Measurements from ENCODE around the gene MEGF11. TPM values are rescaled to one million over a fixed set of nuclear protein-coding genes. Genes with fewer than 3 reads are reported as not detected.

Gene MEGF11
- total RNA-seq, 1 experiment from 2014 or later: not detected

GRCh38 chr15:66044837-66045236 is 208.7 kb downstream of the MEGF11 start:
- peaks cover 4% of the 10 kb centered on the region for H3K4me1 ChIP-seq (ENCODE audit: low read length)
- H3K79me2 ChIP-seq (ENCODE audit: low read length): no peaks in the 10 kb centered on the region
- H3K9ac ChIP-seq (ENCODE audit: low read length): no peak overlapping the region
- no peaks in the 10 kb centered on the region for H3K9me3 ChIP-seq (ENCODE audit: low read length)
- H3K4me2 ChIP-seq (ENCODE audit: low read depth, low read length, poor library complexity, severe bottlenecking): no peak overlapping the region
- H4K20me1 ChIP-seq (ENCODE audit: insufficient read depth, low read depth, low read length): no peaks in the 10 kb centered on the region
- no peak for DNase-seq
- no peaks in the 10 kb centered on the region for H3K9me2 ChIP-seq (replicated peaks; ENCODE audit: insufficient read depth, low read length)
- no peaks in the 10 kb centered on the region for H3K36me3 ChIP-seq (ENCODE audit: insufficient read depth, low read length)
- no peak overlapping the region for H3K4me3 ChIP-seq (ENCODE audit: low read length)
- no peak overlapping the region for H3K27ac ChIP-seq (ENCODE audit: low read length)
- H2AFZ ChIP-seq (ENCODE audit: low read length): no peak overlapping the region
- no peaks in the 10 kb centered on the region for H3K27me3 ChIP-seq (ENCODE audit: low read length)

- Histone ChIP-seq H3K36me3 (ENCODE audit: insufficient read depth, low read length) (no peaks in the 10 kb centered on the region), H3K4me2 (ENCODE audit: low read depth, low read length, poor library complexity, severe bottlenecking) (no peak overlapping the region), H3K79me2 (ENCODE audit: low read length) (no peaks in the 10 kb centered on the region), H3K4me1 (ENCODE audit: low read length) (peaks cover 4% of the 10 kb centered on the region), H3K4me3 (ENCODE audit: low read length) (no peak overlapping the region), H4K20me1 (ENCODE audit: insufficient read depth, low read depth, low read length) (no peaks in the 10 kb centered on the region), H3K27ac (ENCODE audit: low read length) (no peak overlapping the region), H3K27me3 (ENCODE audit: low read length) (no peaks in the 10 kb centered on the region), H3K9ac (ENCODE audit: low read length) (no peak overlapping the region), H2AFZ (ENCODE audit: low read length) (no peak overlapping the region), H3K9me2 (replicated peaks; ENCODE audit: insufficient read depth, low read length) (no peaks in the 10 kb centered on the region), H3K9me3 (ENCODE audit: low read length) (no peaks in the 10 kb centered on the region)
- DNase-seq: no peak
Measured at GRCh38 chr15:66043264-66043663, 210.3 kb downstream of the MEGF11 start.

- DNase-seq: no peak
- no peaks in the 10 kb centered on the region for H3K9me3 ChIP-seq (ENCODE audit: low read length)
- no peaks in the 10 kb centered on the region for H3K9me2 ChIP-seq (replicated peaks; ENCODE audit: insufficient read depth, low read length)
- no peaks in the 10 kb centered on the region for H3K27me3 ChIP-seq (ENCODE audit: low read length)
- H3K4me3 ChIP-seq (ENCODE audit: low read length): no peak overlapping the region
- no peak overlapping the region for H2AFZ ChIP-seq (ENCODE audit: low read length)
- H3K27ac ChIP-seq (ENCODE audit: low read length): no peak overlapping the region
- H3K9ac ChIP-seq (ENCODE audit: low read length): no peak overlapping the region
- H4K20me1 ChIP-seq (ENCODE audit: insufficient read depth, low read depth, low read length): no peaks in the 10 kb centered on the region
- H3K4me2 ChIP-seq (ENCODE audit: low read depth, low read length, poor library complexity, severe bottlenecking): no peak overlapping the region
- H3K4me1 ChIP-seq (ENCODE audit: low read length): peaks cover 4% of the 10 kb centered on the region
- no peaks in the 10 kb centered on the region for H3K36me3 ChIP-seq (ENCODE audit: insufficient read depth, low read length)
- no peaks in the 10 kb centered on the region for H3K79me2 ChIP-seq (ENCODE audit: low read length)
Measured at GRCh38 chr15:66042624-66043023, 210.9 kb downstream of the MEGF11 start.

GRCh38 chr15:66041276-66041675 is 212.3 kb downstream of the MEGF11 start:
- H3K36me3 ChIP-seq (ENCODE audit: insufficient read depth, low read length): no peaks in the 10 kb centered on the region
- no peak overlapping the region for H3K9ac ChIP-seq (ENCODE audit: low read length)
- no peaks in the 10 kb centered on the region for H3K27me3 ChIP-seq (ENCODE audit: low read length)
- H3K9me3 ChIP-seq (ENCODE audit: low read length): no peaks in the 10 kb centered on the region
- no peaks in the 10 kb centered on the region for H3K79me2 ChIP-seq (ENCODE audit: low read length)
- H3K4me3 ChIP-seq (ENCODE audit: low read length): no peak overlapping the region
- H3K4me2 ChIP-seq (ENCODE audit: low read depth, low read length, poor library complexity, severe bottlenecking): no peak overlapping the region
- H3K9me2 ChIP-seq (replicated peaks; ENCODE audit: insufficient read depth, low read length): no peaks in the 10 kb centered on the region
- DNase-seq: no peak
- H2AFZ ChIP-seq (ENCODE audit: low read length): no peak overlapping the region
- no peak overlapping the region for H3K27ac ChIP-seq (ENCODE audit: low read length)
- no peaks in the 10 kb centered on the region for H4K20me1 ChIP-seq (ENCODE audit: insufficient read depth, low read depth, low read length)
- H3K4me1 ChIP-seq (ENCODE audit: low read length): peaks cover 4% of the 10 kb centered on the region

- Histone ChIP-seq H4K20me1 (ENCODE audit: insufficient read depth, low read depth, low read length) (no peaks in the 10 kb centered on the region), H3K9me2 (replicated peaks; ENCODE audit: insufficient read depth, low read length) (no peaks in the 10 kb centered on the region), H3K4me2 (ENCODE audit: low read depth, low read length, poor library complexity, severe bottlenecking) (no peak overlapping the region), H3K27ac (ENCODE audit: low read length) (no peak overlapping the region), H3K36me3 (ENCODE audit: insufficient read depth, low read length) (no peaks in the 10 kb centered on the region), H3K4me1 (ENCODE audit: low read length) (peaks cover 4% of the 10 kb centered on the region), H3K79me2 (ENCODE audit: low read length) (no peaks in the 10 kb centered on the region), H2AFZ (ENCODE audit: low read length) (no peak overlapping the region), H3K4me3 (ENCODE audit: low read length) (no peak overlapping the region), H3K9me3 (ENCODE audit: low read length) (no peaks in the 10 kb centered on the region), H3K27me3 (ENCODE audit: low read length) (no peaks in the 10 kb centered on the region), H3K9ac (ENCODE audit: low read length) (no peak overlapping the region)
- DNase-seq: no peak
Measured at GRCh38 chr15:66040211-66040892, 213.2 kb downstream of the MEGF11 start.

GRCh38 chr15:66039117-66039871 is 214.3 kb downstream of the MEGF11 start:
- Histone ChIP-seq H3K9ac (ENCODE audit: low read length) (no peak overlapping the region), H3K4me2 (ENCODE audit: low read depth, low read length, poor library complexity, severe bottlenecking) (no peak overlapping the region), H3K4me3 (ENCODE audit: low read length) (no peak overlapping the region), H3K36me3 (ENCODE audit: insufficient read depth, low read length) (no peaks in the 10 kb centered on the region), H3K27ac (ENCODE audit: low read length) (no peak overlapping the region), H3K4me1 (ENCODE audit: low read length) (peaks cover 4% of the 10 kb centered on the region), H2AFZ (ENCODE audit: low read length) (no peak overlapping the region), H3K27me3 (ENCODE audit: low read length) (no peaks in the 10 kb centered on the region), H3K9me3 (ENCODE audit: low read length) (no peaks in the 10 kb centered on the region), H4K20me1 (ENCODE audit: insufficient read depth, low read depth, low read length) (no peaks in the 10 kb centered on the region), H3K79me2 (ENCODE audit: low read length) (no peaks in the 10 kb centered on the region), H3K9me2 (replicated peaks; ENCODE audit: insufficient read depth, low read length) (no peaks in the 10 kb centered on the region)
- DNase-seq: no peak

GRCh38 chr15:66038387-66039116 is 215.0 kb downstream of the MEGF11 start:
- no peaks in the 10 kb centered on the region for H3K27me3 ChIP-seq (ENCODE audit: low read length)
- DNase-seq: no peak
- no peak overlapping the region for H3K27ac ChIP-seq (ENCODE audit: low read length)
- peaks cover 4% of the 10 kb centered on the region for H3K4me1 ChIP-seq (ENCODE audit: low read length)
- H3K79me2 ChIP-seq (ENCODE audit: low read length): no peaks in the 10 kb centered on the region
- H3K4me3 ChIP-seq (ENCODE audit: low read length): no peak overlapping the region
- H4K20me1 ChIP-seq (ENCODE audit: insufficient read depth, low read depth, low read length): no peaks in the 10 kb centered on the region
- no peaks in the 10 kb centered on the region for H3K9me2 ChIP-seq (replicated peaks; ENCODE audit: insufficient read depth, low read length)
- H3K9me3 ChIP-seq (ENCODE audit: low read length): no peaks in the 10 kb centered on the region
- no peaks in the 10 kb centered on the region for H3K36me3 ChIP-seq (ENCODE audit: insufficient read depth, low read length)
- no peak overlapping the region for H3K4me2 ChIP-seq (ENCODE audit: low read depth, low read length, poor library complexity, severe bottlenecking)
- no peak overlapping the region for H2AFZ ChIP-seq (ENCODE audit: low read length)
- H3K9ac ChIP-seq (ENCODE audit: low read length): no peak overlapping the region

- Histone ChIP-seq H3K4me1 (ENCODE audit: low read length) (no peaks in the 10 kb centered on the region; the same call in 1 of the 2 replicates), H3K9me3 (ENCODE audit: low read length) (no peaks in the 10 kb centered on the region), H3K4me3 (ENCODE audit: low read length) (no peak overlapping the region), H3K9ac (ENCODE audit: low read length) (no peak overlapping the region), H2AFZ (ENCODE audit: low read length) (no peak overlapping the region), H3K79me2 (ENCODE audit: low read length) (no peaks in the 10 kb centered on the region), H3K9me2 (replicated peaks; ENCODE audit: insufficient read depth, low read length) (no peaks in the 10 kb centered on the region), H3K4me2 (ENCODE audit: low read depth, low read length, poor library complexity, severe bottlenecking) (no peak overlapping the region), H3K27me3 (ENCODE audit: low read length) (peaks cover 3% of the 10 kb centered on the region; the same call in 1 of the 2 replicates), H4K20me1 (ENCODE audit: insufficient read depth, low read depth, low read length) (no peaks in the 10 kb centered on the region), H3K36me3 (ENCODE audit: insufficient read depth, low read length) (no peaks in the 10 kb centered on the region), H3K27ac (ENCODE audit: low read length) (no peak overlapping the region)
- DNase-seq: no peak
Measured at GRCh38 chr15:66036859-66037258, 216.7 kb downstream of the MEGF11 start.

All from Karpas-422 (cell line).